ENCODE measurements around the gene ARRDC5.
A peak's percentile ranks its signal among the peaks of the same experiment; 100 is the strongest.

ARRDC5 gene

GRCh38 chr19:4913996-4914735 is 11.5 kb upstream of the ARRDC5 start:
- no peak for TF ChIP-seq CTCF (conservative IDR thresholded peaks at IDR 0.05)
- H3K27ac ChIP-seq: no peak overlapping the region

- TF ChIP-seq CTCF (conservative IDR thresholded peaks at IDR 0.05): peak; percentile 62
- H3K27ac ChIP-seq: peak overlapping the region; percentile 55
Observed at GRCh38 chr19:4911786-4912672, 9.3 kb upstream of the ARRDC5 start.

GRCh38 chr19:4911314-4911713 is 8.6 kb upstream of the ARRDC5 start:
- peak overlapping the region; percentile 55 for H3K27ac ChIP-seq
- TF ChIP-seq CTCF (conservative IDR thresholded peaks at IDR 0.05): no peak

GRCh38 chr19:4910594-4911281 is 8.0 kb upstream of the ARRDC5 start:
- H3K27ac ChIP-seq: peak overlapping the region; percentile 55

GRCh38 chr19:4909897-4910593 is 7.3 kb upstream of the ARRDC5 start:
- H3K27ac ChIP-seq: peak overlapping the region; percentile 55; the same call in 1 of the 2 replicates
- no peak for TF ChIP-seq CTCF (conservative IDR thresholded peaks at IDR 0.05)

More at GRCh38 chr19:4910594-4911281, 8.0 kb upstream of the ARRDC5 start:
- no peak for TF ChIP-seq CTCF (conservative IDR thresholded peaks at IDR 0.05)

- no peak for TF ChIP-seq CTCF (conservative IDR thresholded peaks at IDR 0.05)
Observed at GRCh38 chr19:4909156-4909896, 6.6 kb upstream of the ARRDC5 start, which contains the start of gene UHRF1. Gene UHRF1, plus strand, starts transcription at chr19:4909501. Its CDS starts 1,385 bp downstream, at chr19:4910886.

More at GRCh38 chr19:4909156-4909896, 6.6 kb upstream of the ARRDC5 start, which contains the start of gene UHRF1:
- H3K27ac ChIP-seq: peak within 1 kb of the TSS; percentile 55; the same call in 1 of the 2 replicates
